ENCODE data around the gene DCPS.
"Not testable (repeated sequence)": the region's sequence is repeated elsewhere in the genome, so short reads cannot be mapped to it uniquely, and the experiment has no call there.

The DCPS gene

DNA sequence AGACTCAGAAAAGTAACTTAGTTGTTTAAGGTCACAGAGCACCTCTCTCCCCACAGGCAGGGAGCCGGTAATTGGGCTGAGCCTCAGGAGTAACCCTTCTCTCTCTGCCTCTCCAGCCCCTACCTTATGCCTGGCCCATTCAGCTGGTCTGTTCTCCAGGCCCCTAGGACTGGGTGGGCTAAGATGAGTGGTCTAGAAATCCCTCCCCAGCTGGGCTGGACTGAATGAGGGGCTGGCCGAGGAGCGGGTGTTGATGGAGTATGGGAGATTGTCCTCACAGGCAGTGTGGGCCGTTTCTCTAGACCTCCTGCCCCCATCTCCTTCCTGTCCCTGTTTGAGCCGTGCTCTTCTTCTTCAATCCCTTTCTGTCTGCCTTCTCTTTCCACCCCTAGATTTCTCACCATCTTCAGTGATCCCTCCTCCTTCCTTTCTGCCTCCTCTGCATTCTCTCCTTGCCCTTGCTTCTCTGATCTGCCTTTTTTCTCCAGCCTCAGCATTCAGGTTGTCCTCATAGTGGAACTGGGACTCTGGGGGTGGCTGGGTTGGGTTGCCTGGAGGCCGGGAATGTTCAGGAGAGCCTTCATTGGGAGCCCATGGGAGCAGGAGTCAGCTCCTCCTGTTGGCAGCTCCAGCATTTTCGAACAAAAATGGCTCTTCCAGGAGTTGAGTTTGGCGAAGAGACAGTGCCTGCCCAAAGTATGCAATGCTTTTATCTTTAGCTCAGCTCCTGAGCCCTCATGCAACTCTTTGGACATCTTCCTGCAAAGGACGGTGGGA is 59.2 kb downstream of the DCPS start:
- no peak for DNase-seq

DNA sequence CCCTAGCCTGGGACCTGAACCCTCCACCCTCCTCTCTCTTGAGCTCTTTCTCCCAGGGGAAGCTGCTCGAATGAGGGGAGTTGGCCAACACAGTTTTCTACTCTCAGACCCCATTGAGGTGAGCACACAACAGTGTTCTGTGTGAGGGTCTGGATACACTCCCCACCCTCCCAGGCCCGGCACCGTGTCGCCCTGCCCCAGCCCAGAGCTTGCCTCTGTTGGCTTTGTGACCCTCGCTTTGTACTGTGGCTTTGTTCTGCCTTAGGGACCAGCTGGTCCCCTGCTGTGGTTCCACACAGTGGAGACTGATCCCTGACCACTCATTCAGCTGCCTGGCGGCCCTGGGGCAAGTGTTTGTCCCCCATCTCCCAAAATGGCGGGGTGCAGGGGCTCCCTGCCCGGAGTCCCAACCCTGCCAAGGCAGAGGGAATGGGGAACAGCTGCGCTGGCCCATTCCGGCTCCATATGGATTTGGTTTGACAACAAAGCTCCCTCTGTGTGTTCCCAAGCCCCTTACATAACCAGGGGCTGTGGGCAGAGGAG is 59.9 kb downstream of the DCPS start:
- DNase-seq = no peak

DNA sequence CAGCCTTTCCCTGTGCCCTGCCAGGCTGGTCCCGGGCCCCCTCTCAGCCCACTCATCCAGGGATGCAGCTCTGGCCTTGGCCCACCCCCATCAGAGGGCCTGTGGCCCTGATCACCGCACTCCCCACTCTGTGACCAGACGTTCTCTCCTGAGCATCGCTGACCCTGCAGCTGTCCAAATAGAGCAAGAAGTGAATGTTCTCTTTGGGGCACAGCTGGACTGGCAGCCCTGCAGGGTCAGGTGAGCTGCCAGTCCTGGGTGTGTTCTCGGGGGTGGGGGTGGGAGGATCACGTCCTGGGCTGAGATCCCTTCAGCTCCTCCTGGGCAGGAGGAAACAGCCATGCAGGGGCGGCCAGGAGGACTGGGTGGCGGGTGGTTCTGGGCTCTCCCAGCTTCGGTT is 60.9 kb downstream of the DCPS start:
- not testable (repeated sequence) for DNase-seq

DNA sequence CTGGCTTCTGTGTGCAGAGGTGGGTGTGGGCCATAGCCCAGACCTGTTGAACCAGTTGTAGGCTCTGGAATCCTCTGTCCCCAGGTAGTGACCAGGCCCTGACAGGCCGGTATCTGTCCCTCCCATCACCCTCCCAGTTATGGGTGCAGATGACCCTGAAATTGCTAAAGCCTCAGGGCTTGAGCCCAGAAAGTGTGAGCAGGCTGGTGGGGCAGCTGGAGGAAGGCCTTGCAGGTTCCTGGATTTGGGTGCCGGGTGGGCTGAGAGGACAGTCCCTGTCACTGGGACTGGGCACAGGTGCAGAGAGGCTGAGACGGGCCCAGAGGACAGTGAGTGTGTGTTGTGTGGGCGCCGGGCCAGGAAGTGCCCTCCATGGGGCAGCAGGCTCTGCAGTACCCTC is 61.6 kb downstream of the DCPS start:
- DNase-seq = not testable (repeated sequence)

DNA sequence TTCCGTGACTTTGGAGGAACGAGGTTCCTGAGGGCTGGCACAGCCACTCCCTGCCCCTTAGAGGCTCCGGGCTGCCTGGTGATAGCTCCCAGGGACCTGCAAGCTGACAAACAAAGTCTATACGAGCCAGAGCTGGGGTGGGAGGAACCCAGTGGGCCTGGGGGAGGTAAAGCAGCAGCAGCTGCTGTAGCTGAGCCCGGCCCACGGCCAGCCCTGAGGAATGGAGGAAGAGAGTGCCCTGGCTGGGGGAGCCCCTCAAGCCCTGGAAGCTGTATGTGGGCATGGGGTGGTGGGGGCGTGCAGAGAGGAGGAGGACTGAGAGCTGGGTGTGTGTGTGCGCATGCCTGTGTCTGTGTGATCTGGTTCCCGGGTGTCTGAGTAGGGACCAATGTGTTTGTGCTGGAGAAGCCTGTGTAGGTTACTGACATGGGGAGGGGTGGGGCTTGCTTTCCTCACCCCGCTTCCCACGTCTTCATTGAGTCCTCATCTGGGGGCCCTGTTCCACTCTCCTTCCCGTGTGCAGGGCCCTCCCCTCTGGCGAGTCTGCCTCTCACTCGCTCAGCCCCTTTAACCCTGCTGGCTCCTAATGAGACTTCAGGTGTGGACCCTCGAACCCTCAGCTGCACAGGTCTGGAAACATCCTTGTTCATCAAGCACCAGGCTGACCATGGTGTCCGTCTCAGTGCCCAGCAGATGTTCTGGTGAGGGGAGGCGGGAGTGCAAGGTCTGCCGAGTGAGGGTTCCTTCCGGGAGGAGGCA is 62.4 kb downstream of the DCPS start:
- no peak for DNase-seq

DNA sequence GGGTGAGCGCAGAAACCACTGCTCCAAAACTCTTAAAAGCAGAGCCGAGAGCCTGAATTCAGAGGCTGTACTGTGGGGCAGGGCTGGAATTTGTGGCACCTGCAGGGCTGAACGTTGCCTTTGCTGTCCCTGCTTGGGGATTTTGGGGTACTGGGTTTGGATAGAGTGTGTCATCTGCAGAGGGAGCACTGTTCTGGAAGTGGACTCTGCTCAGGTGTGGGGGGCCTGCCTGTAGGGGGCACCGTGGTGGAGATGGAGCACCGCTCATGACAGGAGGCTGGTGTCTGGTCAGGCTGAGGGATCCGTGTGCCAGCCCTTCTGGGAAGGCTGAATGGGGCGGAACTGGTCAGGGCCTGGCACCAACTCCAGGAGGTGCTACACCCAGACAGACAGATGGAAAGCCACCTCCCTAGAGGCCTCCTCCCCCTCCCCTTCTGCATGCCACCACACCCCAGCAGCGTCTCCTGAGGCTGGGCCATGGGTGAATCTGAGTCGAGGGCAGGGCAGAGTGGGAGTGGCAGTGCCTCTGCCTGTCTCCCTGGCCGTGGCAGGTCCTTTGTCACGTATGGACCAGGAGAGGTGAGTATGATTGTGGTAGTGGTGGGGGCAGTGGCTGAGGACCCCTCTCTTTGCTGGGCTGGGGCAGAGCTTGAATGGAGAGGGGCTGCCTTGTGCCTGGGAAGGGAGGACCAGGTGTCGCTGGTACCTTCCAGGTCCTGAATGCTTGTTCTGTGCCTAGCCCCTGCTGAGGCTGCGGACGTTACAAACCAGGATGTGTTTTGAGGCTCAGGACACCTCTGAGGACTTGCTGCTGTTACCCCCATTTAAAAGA is 63.2 kb downstream of the DCPS start:
- DNase-seq = not testable (repeated sequence)

DNA sequence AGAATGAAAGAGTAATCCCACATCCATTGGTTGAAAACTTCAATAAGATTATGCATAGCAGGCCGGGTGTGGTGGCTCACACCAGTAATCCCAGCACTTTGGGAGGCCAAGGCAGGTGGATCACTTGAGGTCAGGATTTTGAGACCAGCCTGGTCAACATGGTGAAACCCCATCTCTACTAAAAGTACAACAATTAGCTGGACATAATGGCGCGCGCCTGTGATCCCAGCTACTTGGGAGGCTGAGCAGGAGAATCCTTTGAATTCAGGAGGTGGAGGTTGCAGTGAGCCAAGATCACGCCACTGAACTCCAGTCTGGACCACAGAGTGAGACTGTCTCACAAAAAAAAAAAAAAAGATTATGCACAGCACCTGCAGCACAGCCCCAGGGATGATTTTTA is 63.9 kb downstream of the DCPS start:
- DNase-seq = not testable (repeated sequence)

DNA sequence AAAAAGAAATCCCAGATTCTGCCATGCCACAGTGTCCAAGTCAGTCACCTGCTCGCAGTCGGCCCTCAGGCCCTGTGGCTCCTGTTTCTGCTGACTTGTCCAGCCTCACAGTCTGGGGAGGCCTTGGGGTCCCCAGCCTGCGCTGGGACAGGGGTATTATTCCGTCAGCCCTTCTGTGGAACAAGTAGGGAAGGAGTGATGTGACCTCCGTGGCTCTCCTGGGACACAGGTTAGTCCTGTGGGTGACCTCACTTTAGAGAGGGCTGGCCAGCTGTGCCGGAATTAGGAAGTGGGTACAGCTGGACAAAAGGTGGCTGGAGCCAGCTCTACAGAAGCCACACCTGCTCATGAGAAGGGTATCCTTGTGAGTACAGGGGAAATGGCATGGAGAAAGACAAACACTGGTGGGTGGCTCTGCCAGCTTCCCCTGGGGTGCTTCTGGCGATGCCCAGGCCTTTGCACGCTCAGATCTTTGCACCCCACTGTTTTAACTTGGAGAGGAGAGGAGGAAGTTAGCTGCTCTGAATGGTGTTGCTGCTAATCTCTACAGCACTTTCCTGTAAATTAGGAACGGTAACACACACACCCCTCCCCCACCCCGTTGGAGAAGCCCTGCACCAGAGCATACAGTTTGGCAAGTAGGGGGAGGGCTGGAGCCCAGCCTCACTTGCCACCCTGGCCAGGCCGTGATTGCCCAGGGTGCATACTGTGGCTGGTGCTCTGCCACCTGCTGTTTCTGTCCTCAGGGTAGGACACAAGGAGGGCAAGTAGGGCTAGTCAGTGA is 64.7 kb downstream of the DCPS start:
- DNase-seq = not testable (repeated sequence)

DNA sequence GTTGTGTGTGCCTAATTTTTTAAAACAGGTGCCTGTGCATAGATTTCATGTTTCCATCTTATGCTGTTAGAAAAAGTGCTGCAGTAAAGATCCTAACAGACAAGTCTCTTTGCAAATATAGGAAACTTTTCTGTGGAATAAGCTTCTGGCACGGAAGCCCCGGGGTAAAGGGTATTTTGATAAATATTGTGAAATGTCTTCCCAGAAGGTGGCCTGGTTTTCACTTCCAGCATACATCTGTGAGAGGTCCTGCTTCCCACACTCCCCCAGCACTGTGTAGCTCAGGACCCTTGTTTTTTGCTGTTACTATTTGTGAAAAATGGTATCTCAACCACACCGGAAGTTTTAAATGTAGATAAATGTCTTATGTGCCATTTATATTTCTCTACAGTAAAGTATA is 66.2 kb downstream of the DCPS start:
- DNase-seq = no peak

DNA sequence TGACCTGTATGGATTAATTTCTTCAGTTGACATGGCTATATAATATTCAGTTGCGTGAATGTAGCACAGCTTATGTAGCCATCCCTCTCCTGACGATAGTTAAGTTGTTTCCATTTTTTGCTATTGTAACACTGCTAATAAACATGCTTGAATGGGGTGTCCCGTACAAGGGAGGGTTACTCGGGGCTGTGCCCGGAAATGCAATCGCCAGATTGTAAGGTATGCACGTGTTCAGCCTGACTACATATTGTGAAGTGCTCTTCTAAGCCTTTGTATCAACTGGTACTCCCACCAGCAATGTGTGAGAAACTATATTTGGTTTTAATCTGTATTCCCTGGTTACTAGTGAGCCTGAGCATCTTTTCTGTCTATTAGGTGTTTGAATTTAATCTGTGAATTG is 67.7 kb downstream of the DCPS start:
- no peak for DNase-seq

DNA sequence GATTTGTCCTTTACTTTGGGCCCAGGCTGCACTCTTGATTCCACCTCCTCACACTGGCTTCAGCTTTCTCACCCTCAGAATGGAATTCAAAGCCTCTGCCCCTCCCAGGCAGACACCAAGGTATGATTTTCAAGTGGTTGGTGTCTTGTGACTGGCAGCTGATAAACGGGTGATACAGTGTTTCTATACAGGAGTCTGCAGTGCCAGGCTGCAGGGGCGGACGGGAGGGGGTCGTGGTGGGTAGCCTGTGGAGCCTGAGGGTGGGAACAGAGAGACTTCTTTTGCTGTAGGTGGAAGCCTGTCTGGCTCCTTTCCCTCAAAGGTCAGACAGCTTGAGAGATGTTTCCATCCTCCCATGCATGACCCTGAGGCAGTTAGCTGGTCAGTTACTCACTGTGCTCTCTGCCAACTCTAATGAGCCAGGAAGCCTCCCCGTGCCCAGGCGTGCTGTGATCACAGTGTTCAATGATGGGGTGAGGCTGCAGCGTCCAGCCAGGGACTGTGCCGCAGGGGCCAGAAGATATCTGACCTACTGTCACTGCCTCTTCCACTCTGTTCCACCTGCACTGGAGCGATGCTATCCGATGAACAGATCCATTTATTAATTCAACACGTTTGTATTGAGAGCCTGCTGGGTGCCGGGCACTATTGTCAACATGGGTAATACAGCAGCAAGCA is 69.7 kb downstream of the DCPS start:
- not testable (repeated sequence) for DNase-seq

DNA sequence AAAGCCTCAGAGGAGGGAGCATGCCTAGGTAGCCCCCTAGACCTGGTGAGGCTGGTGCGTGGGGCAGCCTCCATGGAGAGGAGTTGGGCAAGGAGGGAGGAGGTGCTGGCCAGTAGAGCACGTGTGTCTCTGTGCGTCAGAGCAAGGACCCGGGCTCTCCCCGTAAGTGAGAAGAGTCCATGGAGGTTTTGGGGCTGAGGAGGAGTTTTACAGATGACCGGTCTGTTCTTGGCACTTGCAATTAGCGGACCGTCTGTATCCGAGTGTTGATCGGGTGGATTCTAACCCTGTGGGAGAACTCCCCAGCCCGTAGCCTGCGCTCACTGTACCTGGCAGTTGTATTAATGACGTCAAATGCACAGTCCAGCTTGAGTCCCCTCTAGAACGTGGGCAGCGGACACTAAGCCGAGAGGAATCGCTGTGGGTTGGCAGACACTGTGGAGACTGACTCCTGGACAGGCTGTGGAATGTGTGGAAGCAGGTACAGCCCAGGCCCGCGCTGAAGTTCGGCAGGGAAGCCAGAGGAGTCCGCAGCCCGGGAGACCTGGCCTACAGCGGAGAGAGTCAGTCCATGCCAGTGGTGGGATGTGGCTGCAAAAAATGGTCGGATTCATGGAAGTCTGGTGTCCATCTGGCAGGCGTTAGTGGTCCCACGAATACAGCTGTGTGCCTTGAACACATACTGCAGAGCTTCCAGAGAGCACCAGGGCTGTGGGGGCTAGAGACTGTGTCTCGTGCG is 70.9 kb downstream of the DCPS start:
- not testable (repeated sequence) for DNase-seq

DNA sequence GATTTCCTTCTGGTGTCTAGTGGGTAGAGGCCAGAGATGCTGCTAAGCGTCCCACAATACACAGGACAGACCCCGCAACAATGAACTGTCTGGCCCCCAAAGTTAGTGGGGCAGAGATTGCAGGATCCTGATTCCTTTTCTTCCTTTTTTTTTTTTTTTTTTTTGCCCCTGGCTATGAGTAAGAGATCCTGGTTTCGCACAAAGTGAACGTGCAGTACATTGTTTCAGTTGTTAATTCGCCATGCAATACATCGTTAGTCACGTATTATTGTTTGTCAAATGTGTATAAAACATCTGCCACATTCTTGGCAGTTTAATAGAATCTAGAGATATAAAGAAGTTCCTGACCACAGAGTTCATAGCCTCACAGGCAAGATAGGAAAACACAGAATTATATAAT is 71.9 kb downstream of the DCPS start:
- DNase-seq = no peak

DNA sequence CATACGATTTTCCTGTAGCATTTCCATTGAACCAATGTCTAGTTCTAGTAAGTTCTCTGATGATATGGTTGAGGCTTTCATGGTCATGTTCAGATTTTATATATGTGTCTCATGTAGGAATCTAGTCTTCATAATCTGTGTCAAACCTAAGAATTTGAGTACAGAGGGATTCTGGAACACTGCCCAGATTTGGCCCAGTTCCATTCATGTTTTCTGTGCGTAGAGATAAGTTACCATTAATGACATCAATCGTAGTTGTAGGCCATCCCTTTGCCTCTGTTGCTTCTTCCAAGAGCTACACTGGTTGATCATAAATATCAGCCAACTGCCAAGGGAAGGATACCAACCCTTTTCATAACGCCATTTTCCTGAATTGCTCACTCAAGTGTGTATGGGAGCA is 74.9 kb downstream of the DCPS start:
- no peak for DNase-seq

DNA sequence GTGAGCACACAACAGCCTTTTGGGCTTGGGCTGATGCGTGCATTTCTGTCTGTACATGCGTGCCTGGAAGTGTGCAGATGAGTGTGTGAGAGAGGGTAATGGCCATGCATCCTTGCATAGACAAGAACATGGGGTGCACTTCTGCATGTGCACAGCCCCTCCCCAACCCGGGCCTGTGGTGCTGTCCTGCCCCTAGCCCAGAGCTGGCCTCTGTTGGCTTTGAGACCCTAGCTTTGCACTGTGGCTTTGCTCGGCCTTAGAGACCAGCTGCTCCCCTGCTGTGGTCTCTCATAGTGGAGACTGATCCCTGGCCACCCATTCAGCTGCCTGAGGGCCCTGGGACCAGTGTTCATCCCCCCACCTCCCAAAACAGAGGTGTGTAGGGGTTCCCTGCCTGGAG is 77.0 kb downstream of the DCPS start:
- DNase-seq = no peak

DNA sequence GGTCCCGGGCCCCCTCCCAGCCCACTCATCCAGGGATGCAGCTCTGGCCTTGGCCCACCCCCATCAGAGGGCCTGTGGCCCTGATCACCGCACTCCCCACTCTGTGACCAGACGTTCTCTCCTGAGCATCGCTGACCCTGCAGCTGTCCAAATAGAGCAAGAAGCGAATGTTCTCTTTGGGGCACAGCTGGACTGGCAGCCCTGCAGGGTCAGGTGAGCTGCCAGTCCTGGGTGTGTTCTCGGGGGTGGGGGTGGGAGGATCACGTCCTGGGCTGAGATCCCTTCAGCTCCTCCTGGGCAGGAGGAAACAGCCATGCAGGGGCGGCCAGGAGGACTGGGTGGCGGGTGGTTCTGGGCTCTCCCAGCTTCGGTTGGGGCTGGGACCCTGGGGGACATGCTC is 78.1 kb downstream of the DCPS start:
- DNase-seq = not testable (repeated sequence)

DNA sequence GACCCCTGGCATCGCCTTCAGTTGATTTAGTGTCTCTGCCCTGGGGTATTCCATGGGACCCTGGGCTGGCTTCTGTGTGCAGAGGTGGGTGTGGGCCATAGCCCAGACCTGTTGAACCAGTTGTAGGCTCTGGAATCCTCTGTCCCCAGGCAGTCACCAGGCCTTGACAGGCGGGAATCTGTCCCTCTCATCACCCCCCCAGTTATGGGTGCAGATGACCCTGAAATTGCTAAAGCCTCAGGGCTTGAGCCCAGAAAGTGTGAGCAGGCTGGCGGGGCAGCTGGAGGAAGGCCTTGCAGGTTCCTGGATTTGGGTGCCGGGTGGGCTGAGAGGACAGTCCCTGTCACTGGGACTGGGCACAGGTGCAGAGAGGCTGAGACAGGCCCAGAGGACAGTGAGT is 78.8 kb downstream of the DCPS start:
- DNase-seq = not testable (repeated sequence)

DNA sequence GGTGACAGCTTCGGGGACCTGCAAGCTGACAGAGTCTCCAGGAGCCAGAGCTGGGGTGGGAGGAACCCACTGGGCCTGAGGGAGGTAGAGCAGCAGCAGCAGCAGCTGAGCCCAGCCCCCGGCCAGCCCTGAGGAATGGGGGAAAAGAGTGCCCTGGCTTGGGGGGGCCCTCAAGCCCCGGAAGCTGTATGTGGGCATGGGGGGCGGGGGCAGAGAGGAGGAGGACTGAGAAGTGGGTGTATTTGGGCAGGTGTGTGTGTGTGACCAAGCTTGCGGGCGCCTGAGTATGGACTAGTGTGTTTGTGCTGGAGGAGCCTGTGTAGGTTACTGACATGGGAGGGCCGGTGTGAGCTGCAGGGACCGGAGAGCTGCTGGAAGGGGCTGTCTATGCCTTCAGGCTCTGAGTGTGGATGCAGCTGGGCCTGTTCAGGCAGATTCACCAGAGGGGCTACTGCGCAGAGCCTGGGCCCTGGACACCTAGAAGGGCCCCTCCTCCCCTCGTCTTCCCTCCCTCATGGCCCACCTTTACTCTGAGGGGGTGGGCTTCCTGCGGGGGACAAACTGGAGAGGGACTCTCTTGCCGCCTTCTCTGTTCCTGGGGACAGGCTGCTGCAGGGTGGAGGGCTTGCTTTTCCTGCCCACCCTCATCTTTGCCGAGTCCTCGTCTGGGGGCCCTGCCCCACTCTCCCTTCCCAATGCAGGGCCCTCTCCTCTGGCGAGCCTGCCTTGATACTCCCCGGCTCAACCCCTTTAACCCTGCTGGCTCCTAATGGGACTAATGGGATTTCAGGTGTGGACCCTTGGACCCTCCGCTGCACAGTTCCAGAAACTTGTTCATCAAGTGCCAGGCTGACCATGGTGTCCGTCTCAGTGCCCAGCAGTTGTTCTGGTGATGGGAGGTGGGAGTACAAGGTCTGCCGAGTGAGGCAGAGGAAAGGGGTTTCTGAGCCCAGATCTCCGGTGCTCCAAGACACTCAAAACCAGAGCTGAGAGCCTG is 79.8 kb downstream of the DCPS start:
- no peak for DNase-seq

DNA sequence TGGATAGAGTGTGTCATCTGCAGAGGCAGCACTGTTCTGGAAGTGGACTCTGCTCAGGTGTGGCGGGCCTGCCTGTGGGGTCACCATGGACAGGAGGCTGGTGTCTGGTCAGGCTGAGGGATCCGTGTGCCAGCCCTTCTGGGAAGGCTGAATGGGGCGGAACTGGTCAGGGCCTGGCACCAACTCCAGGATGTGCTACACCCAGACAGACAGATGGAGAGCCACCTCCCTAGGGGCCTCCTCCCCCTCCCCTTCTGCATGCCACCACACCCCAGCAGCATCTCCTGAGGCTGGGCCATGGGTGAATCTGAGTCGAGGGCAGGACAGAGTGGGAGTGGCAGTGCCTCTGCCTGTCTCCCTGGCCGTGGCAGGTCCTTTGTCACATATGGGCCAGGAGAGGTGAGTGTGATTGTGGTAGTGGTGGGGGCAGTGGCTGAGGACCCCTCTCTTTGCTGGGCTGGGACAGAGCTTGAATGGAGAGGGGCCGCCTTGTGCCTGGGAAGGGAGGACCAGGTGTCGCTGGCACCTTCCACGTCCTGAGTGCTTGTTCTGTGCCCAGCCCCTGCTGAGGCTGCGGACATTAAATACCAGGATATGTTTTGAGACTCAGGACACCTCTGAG is 80.7 kb downstream of the DCPS start:
- DNase-seq = no peak

Data from NCI-H2227 treated with DMSO at 0.1 percent for 48 hours (cell line).